ENCODE measurements around the gene EPG5.
"Not testable (repeated sequence)": the region's sequence is repeated elsewhere in the genome, so short reads cannot be mapped to it uniquely, and the experiment has no call there.

EPG5 gene

DNA sequence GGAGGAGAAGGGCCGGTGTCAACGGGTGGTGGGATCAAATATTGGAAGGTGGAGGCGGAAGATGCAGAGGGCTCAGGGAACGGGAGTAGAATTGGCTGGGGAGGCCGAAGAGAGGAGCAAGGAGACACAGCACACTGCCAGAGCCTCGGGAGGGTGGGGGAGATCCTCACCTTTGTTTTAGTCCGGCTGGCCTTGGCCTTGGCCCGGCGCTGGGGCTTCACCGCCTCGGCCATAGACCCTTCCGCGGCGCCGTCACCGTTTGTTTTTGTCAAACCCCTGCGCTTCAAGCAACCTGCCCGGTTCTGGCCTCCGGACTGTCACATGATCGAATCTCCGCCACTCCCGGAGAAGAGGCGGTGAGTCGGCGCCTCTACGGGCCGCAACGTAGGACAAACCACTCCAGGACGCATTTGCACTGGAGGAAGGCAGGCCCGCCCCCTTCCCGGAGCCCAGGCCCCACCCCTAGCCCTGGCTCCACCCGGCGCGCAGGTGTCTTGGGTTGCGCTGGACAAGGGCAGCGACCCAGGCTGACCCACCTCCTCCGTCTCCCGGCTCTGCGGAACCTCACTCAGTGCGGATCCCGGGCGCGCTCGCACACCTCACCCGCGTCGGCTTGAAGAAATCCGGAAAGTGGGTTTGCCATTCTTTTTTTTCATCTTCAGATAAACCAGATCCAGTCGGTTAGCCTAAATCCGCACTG is at the start of gene EPG5:
EPG5 (minus strand) TSS at position 323 of the 700 bp plus-strand sequence; CDS start at position 233, 90 bp downstream.
- peak; percentile 95 for DNase-seq

DNA sequence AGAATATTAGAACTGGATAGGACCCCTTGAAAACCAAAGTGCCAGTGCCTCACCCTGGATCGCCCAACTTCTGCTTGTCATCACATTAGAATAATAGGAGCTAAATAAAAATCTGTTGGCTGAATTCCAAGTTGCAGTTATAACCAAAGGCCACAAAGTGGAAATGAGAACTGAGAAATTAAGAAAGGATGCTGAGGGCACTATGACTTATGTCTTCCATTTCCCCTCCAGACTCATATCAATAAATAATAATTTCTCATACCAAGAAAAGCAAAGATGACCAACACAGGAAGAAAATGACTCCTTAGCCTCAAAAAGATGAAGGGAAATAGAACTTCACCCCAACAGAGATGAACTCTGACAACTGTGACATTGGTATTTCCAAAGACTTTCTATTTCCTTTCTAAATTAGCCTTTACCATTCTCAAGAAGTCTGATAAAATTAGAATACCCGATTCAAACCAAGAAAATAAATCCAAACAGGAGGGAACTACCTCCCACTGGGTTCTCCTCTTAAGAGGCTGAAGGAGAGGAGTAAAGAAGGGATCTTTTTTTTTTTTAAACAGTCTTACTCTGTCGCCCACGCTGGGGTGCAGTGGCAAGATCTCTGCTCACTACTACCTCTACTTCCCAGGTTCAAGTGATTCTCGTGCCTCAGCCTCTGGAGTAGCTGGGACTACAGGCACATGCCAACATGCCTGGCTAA is 46.5 kb upstream of the EPG5 start:
- no peak for DNase-seq

DNA sequence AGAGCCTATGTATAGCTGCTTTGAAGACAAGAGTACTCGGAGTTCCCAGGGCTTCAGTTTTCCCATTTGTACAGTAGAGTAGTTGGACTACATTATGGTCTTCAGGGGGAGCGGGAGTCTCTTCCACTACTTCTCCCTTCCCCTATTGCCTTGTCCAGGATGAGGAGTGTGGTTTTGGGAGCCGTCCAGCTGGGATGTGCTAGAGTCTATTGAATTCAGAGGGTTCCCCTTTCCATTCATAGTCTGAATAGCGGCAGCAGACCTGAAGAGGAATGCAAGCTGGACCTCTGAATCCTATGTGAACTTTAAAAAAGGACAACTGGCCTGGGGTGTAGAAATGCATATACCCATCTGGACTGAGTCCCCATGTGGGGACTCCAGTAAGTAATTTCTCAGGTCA is 43.5 kb upstream of the EPG5 start:
- no peak for DNase-seq

DNA sequence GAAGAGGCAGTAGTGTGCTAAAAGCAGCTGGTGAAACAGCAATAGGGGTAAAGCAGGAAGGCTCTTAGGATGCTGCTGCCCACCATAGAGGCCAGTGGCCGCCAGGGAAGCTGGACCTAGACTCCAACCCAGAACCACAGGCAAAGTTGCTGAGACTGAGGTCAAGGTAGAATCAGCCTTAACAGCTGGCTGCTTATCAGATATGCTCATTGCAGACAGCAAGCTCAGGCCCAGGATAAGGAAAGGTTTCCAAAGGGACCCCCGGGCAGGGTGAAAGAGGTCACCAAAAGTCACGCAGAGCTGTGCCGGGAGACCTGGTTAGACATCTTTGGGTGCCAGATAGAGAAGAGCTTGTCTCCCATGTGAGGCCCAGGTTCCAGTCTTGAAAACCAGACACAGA is 42.9 kb upstream of the EPG5 start:
- DNase-seq, result no peak

DNA sequence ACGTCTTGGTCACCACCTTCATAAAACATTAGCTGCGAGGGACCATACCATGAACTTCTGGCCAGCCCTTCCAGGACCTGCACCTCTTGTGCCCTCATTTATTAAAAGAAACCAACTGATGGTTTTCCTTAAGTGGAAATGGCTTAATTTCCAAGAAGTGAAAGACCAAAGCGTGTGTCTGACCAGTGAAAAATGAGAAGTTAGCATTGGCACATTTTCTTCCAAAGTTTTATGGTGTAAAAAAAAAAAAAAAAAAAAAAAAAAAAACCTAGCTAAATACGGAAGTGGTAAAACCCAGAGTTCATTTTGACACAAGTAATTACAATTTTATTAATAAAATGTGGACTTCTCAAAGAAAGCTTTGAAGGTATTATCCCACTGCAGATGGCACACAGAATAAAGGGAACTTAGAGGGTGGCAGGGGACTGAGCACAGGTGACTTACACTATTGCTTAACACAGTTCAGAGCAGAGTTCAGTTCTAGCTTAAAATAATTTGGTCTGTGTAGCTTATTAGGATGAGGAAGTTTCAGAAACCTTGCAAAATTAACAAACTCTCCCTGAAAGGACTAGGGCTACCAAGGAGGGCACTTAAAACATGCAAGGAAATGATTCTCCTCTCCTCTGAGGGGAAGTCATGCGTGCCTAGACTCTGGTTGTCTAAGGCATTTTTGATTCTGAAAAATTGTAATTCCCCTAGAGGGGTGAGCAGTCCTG is 42.2 kb upstream of the EPG5 start:
- no peak for DNase-seq

- DNase-seq, result no peak
These were observed 41.4 kb upstream of the EPG5 start for GRCh38 chr18:46008531-46008930.

GRCh38 chr18:46007165-46007564 is 40.0 kb upstream of the EPG5 start:
- no peak for DNase-seq

DNA sequence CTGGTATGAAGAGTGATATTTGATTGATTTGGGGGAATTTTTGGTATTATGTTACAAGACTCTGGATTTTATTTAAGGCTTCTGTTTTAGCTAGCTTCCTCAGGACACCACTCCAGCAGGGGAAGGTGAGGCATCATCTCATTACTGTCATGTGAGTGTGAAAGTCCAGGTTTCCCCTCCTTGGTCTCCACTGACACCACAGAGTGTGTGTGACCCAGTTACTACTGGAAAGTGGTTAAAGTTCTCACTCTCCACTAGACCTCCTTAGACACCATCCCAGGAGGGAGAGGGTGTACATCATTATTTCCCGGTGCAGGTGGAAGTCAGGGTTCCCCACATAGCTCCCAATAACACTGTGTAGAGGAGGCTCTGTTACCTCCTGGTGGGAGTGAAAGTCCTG is 35.8 kb upstream of the EPG5 start:
- DNase-seq, result no peak

GRCh38 chr18:46001892-46002291 is 34.8 kb upstream of the EPG5 start:
- no peak for DNase-seq

DNA sequence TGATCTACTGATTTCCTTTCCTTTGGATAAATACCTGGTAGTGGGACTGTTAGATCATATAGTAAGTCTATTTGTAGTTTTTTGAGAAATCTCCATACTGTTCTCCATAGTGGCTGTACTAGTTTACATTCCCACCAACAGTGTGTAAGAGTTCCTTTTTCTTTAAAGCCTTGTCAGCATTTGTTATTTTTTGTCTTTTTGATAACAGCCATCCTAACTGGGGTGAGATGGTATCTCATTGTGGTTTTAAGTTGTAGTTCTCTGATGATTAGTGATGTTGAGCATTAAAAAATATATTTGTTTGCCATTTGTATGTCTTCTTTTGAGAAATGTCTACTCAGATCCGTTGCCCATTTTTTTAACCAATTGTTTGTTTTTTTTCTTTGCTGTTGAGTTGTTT is 33.9 kb upstream of the EPG5 start:
- no peak for DNase-seq

- DNase-seq, result no peak
These were observed 32.4 kb upstream of the EPG5 start for GRCh38 chr18:45999536-45999935.

DNA sequence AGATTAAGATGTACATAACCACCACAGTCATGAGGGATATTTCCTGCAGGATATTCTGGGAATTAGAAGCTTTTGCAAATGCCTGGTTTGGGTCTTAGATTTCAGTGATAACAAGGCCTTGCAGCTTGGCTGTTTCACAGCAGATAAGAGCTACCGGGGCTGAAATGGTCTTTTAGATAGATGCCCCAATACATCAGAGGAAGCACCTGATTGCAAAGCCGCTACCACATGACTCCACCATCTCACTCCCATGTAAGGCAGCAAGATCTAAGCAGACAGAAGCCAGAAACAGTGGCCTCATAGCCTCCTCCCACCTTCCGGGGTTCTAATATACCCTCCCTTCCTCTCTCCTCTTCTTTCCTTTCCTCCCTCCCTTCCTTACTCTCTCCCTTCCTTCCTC is 31.1 kb upstream of the EPG5 start:
- no peak for DNase-seq

GRCh38 chr18:45997700-45998151 is 30.6 kb upstream of the EPG5 start:
- no peak for DNase-seq

DNA sequence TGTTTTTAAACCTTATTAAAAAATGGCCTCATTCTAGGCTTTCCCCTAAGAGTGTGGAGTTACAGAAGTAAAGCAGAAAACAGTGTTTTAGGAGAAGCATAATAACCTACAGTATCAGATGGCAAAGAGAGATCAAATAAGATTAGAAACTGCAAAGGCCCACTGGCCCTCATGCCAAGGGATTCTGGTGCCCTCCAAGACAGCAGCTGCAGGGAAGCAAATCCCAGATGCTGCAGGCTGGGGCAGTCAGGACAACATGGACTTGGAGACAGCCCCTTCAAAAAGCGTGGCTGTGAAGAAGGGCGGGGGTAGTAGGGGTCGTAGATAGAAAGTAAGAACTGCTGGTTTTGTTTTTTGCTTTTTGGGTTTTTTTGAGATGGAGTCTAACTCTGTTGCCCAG is 28.3 kb upstream of the EPG5 start:
- DNase-seq, result no peak

GRCh38 chr18:45993438-45993837 is 26.3 kb upstream of the EPG5 start:
- DNase-seq, result no peak

GRCh38 chr18:45992527-45992926 is 25.4 kb upstream of the EPG5 start:
- DNase-seq, result not testable (repeated sequence)

GRCh38 chr18:45991788-45992187 is 24.7 kb upstream of the EPG5 start:
- no peak for DNase-seq

DNA sequence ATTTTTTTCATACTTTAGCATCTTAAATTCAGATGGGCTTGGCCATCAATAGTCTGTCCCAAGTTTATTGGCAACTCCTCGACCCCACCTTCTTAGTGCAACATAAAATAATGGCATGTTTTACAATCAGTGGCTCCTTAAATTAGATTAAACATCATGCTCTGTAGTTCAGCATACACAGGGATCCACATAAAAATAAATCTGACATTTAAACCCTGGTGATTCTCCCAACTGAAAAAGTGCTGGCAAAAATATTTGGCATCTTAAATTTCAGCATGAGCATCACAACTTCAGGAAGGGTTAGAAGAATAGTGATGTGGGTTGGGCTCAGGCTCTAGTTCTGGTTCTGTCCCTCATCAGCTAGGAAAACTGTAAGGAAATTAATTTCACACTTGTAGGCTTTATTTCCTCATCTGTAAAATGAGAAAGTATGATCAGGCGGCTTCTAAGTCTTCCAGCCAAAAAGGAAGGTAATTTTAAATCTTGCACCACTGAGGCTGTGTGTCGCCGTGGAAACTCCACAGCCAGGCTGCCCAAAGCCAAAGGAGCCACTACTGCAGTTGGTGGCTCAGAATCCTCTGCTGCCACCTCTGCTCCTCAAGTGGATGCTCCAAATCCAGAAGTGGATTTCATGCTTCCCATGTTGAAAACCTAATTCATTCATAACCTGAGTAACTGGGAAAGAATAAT is 17.6 kb upstream of the EPG5 start:
- DNase-seq, result no peak

DNA sequence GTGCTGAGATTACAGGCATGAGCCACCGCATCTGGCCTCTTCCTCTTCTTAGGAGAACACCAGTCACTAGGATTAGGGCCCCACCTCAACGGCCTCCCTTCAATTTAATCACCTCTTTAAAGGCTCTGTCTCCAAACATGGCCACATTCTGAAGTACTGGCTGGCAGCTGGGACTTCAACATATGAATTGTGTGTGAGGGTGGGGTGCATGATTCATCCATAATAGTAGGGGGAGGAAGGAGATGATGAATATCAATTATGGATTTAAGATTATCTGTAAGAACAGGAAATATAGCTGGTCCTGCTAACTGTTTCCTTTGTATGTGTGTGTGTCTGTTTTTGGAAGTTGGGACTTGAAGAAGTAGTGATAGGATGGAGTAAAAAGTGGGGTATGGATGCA is 14.7 kb upstream of the EPG5 start:
- peak; percentile 37 for DNase-seq

GRCh38 chr18:45980229-45980628 is 13.1 kb upstream of the EPG5 start:
- DNase-seq, result no peak

DNA sequence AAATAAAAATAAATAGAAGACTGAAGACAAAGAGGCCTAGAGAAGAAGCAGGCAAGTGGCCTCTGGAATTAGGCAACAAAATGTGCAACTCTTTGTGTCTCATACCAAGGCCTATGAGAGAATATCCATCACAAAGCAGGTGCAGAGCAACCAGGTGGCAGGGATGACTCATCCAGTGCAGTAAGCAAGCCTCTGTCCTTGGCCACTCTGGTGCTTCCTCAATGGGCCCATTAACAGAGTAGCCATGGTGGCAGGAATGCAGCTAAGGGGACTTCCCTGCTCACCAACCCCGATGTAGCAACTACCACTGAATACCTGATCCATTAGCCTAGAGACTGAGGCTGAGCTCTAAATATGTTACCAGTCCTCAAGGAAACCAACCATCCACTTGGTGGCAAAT is 11.0 kb upstream of the EPG5 start:
- DNase-seq, result no peak

DNA sequence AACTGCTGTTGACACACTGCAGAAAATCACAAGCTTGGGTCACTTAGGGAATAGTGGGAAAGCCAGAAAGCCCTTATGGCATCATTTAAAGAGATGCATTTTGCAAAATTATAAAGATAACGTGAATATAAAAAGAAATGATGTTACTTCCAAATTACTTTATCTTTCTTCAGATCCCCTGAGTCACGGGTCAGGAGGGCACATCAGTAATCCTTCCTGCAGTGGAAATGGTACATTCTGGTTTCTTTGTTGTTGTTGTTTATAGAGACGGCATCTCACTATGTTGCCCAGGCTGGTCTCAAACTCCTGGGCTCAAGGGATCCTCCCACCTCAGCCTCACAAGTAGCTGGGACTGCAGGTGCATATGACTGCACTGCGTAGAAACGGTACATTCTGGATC is 9.8 kb upstream of the EPG5 start:
- DNase-seq, result no peak

DNA sequence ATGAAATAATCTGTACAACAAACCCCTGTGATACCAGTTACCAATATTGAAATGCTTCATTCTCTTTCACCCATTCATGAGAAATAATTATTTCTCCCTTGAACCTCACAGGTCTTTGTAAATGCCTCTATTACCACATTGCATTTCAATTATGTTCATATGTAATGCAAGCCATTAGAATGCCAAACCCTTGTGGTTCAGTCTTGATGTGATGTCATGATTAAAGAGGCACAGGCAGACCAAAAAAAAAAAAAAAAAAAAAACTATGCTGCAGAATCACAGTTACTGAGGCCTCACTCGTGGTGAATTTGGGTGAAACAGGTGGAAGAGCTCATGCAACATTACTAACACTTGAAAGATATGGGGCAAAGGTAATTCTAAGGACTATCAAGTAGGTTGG is 9.4 kb upstream of the EPG5 start:
- no peak for DNase-seq
